GM21619 (cell line): ENCODE data around the gene KIN.
"Not testable (repeated sequence)": the region's sequence is repeated elsewhere in the genome, so short reads cannot be mapped to it uniquely, and the experiment has no call there.

Experiments used
- ATAC-seq: cut with Tn5 transposase; IDR thresholded peaks from one replicate; pipeline ENCODE4 v1.9.1; 2021; ENCODE audit not compliant: unreplicated experiment

The KIN gene, protein sequence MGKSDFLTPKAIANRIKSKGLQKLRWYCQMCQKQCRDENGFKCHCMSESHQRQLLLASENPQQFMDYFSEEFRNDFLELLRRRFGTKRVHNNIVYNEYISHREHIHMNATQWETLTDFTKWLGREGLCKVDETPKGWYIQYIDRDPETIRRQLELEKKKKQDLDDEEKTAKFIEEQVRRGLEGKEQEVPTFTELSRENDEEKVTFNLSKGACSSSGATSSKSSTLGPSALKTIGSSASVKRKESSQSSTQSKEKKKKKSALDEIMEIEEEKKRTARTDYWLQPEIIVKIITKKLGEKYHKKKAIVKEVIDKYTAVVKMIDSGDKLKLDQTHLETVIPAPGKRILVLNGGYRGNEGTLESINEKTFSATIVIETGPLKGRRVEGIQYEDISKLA

DNA sequence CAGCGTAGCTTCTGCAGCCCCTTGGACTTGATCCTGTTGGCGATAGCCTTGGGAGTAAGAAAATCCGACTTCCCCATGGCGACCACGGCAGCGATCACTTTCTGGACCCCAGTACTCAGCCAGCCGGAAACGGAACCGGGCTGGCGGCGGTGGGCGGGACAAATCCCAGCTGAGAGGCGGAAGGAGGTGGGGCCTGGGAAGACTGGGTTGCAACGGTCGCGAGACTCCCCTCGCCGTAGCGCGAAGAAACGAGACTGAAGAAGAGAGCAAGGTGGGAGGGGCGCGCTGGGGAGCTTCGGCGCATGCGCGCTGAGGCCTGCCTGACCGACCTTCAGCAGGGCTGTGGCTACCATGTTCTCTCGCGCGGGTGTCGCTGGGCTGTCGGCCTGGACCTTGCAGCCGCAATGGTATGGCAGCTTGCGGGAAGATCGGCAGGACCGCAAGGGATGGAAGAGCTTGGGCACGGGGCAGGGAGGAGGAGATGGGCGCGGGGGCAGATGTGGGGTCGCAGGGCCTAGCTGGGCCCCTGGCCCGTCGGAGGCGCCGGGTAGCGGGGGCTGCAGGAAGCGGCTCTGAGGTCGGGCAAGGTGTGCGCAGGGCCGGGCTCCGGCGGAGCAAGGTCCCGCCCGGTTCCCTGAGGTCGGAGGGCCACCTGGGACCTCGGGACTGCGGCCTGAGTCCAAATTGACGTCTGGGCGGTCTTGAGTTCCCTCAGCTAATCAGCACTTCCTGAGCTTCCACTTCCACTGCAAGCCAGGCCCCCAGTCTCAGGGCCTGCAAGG lies at the start of gene KIN, which contains the start of gene ATP5F1C:
TSS of gene KIN (minus strand) at position 137 of the 782 bp plus-strand sequence. CDS start at position 77, 60 bp downstream.
TSS of gene ATP5F1C (plus strand) at position 321 of the 782 bp plus-strand sequence. CDS start at position 352, 31 bp downstream.
- peak; percentile 92 for ATAC-seq

DNA sequence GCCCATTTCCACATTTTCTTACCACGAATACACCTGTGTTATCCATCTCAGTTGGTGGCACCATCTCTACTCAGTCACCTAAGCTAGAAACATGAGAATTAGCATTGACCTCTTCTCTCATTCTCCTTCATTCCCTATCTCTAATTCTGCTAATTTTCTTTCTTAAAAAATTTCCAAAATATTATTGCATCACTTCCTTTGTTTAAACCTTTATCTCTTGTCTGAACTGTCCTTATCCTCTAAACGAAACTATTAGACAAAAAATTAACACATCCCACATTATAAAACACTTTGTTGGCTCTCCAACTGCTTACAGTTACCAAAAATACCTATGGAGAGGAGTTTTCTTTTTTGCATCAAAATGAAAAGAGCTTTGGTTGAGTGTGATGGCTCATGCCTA lies 48.8 kb upstream of the KIN start:
- ATAC-seq: no peak

DNA sequence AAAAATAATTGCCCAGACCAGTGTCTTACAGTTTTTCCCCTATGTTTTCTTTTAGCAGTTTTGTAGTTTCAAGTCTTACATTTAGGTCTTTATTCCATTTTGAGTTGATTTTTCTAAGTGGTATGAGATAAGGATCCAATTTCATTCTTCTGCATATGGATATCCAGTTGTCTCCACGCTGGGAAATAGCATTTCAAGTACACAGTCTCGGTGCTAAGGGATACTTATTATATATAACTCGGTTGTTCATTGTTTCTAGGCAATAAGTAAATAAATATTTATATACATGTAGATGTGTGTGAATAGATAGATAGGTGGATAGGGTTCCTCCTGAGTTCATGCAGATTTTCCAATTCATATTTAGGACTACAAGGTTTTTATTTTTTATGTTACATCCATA lies 46.5 kb upstream of the KIN start:
- ATAC-seq: no peak

DNA sequence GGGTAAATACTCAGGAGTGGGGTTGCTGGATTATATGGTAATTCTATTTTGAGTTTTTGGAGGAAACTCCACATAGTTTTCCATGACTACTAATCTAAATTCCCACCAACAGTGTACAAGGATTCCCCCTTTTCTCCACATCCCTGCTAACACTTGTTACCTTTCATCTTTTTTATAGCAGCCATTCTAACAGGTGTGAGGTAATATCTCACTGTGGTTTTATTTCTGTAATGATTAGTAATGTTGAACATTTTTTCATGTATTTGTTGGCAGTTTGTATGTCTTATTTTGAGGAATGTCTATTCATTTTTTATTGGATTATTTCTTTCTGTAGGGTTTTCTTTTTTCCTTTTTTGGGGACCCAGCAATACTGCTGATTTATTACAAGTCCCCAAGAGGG lies 45.4 kb upstream of the KIN start:
- ATAC-seq: no peak

DNA sequence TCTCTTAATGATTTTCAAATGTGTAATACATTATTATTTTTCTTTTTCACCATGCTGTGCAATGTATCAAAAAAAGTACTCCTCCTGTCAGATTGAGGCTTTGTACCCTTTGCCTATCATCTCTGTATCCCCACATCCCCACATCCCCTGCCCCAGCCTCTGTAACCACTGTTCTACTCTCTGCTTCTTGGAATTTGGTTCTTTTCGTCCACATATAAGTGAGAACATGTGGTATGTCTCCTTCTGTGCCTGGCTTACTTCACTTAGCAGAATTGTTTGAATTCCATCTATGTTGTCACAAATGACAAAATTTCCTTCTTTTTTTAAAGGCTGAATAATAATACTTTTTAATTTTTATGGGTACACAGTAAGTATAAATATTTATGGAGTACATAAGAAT lies 44.3 kb upstream of the KIN start:
- no peak for ATAC-seq

DNA sequence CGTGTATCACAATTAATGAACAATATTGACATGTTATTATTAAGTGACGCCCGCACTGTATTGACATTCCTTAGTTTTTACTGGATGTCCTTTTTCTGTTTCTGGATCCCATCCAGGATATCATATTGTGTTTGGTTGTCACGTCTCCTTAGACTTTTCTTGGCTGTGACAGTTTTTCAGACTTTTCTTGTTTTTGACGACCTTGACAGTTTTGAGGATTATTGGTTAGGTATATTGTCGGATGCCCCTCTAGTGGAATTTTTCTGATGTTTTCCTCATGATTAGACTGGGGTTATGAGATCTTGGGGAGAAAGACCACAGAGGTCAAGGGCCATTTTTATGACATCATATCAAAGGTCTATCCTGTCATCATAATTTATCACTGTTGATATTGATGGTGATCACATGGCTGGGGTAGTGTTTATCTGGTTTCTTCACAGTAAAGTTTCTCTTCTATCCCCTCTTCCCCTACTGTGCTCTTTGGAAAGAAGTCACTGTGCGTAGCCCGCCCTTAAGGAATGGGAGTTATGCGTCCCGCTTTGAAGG lies 41.6 kb upstream of the KIN start:
- no peak for ATAC-seq

DNA sequence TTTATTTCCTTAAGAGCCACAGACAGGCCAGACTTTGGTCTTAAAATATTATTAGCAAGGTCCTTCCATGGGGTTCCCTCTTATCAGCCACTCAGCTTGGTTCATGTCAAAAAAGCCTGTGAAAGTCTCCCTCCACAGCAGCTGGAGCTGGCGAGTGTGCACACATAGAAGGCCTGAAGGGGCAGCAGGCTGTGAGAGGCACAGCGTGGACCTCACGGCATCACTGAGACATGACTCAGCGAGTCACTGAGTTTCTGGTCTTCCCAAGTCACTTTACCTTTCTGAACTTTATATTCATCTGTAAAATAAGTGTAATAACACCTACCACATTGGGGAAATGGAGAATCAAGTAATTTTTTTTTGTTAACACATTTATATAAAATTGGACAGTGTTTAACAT lies 39.2 kb upstream of the KIN start:
- ATAC-seq: no peak

DNA sequence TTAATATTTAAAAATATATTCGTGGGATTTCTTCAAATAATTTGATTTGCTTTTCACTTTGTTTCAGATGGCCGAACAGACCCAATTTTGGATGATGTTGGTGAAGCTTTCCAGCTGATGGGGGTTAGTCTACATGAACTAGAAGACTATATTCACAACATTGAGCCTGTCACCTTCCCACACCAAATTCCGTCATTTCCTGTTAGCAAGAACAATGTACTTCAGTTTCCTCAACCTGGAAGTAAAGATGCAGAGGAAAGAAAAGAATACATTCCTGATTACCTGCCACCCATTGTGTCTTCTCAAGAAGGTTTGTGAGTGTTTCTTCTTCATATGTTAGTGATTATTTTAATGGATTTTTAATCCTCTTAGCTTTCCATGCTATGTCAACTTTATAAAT lies 36.5 kb upstream of the KIN start:
- no peak for ATAC-seq

DNA sequence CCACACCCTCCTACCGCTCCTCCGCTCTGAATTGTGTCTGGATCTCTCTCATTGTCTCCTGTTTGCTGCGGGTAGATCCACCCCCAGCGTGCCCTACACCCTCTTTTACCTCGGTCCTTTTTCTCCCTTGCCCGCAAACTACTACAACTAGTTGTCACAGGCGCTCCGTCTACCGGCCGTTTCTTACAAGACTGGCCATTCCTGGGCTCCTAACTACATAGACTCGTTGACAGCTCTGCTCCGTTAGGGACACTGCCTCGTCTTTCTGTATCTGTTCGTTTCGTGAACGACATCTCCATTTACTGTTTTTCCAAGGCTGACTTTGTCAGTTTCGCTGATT lies 31.3 kb upstream of the KIN start:
- peak; percentile 46 for ATAC-seq

DNA sequence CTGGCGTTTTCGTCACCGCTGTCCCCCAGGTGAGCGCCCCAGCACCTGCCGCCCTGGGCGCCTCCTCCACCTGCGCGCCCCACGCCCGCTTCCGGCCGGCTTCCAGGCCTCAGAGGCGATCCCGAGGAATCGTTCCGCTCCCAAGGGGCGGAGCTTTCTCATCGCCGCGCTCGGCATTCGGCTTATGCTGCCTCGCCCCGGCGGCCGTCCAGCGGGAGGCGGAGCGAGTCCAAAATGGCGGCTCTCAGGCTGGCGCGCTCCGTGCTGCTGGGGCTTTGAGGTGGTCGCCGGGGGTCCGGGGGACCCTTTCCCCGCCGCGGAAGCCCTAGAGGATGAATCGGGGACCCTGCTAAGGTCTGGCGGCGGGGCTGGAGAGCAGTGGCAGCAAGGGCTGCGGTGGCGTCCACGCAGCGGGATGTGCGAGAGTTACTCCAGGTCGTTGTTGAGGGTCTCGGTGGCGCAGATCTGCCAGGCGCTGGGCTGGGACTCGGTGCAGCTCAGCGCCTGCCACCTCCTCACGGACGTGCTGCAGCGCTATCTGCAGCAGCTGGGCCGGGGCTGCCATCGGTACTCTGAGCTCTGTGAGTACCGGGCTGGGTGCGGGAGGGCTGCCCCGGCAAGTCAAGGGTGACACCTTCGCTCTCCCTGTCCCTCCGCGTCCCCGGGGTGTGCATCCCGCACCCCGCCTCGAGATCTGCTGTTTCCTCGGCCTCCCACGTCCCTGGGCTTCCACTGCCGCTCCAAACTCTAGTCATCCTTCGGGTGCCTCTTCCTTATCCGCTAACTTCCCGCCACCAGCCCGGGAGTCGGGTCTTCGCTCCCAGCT lies 30.7 kb upstream of the KIN start, which contains the start of gene TAF3:
TSS of gene TAF3 (plus strand) at position 211 of the 826 bp plus-strand sequence. CDS start at position 416, 205 bp downstream.
- ATAC-seq: peak; percentile 83

DNA sequence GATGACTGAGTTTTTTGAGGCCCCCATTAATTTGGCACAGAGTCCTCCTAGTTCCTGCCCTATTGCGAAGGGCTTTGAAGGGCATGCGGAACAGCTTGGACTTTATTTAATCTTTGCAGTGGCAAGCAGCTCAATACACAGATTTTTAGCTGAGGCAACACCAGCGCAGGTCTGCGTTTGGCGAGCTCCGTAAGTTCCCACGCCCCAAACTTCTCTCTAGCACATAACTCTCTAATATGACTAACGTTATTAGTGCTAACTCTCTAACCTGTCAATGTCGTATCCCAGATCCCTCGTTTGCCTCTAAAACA lies 30.1 kb upstream of the KIN start:
- ATAC-seq: no peak

DNA sequence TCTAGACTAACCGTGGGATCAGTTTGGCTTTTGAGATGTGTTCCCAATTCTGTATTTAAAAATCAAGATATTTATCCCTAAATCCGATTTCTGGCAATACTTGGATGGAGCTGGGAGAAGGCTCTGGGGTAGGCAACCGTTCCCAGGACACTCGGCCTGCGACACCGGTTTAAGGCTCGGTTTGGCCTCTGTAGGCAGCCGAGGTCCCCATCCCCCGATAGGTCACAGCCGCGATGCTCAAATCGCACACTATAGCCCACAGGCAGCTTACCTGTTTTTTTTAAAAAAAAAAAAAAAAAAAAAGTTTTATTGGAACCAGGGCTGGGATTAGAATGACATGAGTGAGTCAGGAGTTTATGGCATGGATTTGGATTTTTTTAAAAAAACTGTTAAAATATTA lies 29.8 kb upstream of the KIN start:
- no peak for ATAC-seq

DNA sequence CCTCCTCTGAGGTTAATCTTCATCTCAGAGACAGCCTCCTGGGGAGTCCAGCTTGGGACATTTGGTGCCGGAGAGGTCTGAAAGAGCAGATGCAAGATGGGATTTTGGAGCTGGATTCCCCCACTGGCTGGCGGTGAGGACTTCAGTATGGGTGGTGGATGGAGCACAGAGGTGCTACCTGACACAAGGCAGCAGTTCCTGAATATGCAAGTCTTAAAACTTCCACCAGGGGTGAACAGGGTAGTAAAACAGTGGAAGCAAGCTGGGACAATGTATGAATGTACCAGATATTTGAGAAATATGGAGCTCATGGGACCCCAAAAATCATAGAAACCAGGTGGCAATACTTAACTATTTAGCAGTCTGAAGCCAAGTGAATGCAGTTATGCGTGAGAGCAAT lies 25.7 kb upstream of the KIN start:
- no peak for ATAC-seq

DNA sequence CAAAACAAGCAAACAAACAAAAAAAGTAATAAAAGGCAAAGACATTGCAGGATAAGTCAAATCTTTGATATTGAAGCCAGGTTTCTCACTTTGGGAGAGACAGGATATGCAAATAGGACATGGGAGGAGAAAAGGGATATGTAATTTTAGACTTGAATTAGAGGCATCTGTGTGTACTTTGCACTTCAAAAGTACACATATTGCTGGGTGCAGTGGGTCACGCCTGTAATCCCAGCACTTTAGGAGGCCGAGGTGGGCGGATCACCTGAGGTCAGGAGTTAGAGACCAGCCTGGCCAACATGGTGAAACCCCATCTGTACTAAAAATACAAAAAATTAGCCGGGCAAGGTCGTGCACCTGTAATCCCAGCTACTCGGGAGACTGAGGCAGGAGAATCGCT lies 23.9 kb upstream of the KIN start:
- not testable (repeated sequence) for ATAC-seq

DNA sequence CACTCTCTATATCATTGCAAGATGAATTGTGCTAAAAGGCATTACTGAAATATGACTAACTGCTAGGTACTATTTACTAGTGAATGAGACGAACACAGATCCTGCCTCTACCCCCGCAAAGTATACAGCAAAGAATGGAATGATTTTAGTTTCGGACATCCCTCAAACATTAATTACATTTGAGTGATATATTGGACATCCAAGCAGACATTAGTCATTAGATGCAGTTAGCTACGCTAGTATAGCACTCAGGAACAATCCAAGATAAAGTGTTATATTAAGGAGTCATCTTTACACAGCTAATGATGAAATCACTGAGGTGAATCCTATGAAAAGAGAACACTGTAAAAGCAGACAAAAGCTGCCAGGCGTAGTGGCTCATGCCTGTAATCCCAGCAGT lies 23.2 kb upstream of the KIN start:
- ATAC-seq: no peak

DNA sequence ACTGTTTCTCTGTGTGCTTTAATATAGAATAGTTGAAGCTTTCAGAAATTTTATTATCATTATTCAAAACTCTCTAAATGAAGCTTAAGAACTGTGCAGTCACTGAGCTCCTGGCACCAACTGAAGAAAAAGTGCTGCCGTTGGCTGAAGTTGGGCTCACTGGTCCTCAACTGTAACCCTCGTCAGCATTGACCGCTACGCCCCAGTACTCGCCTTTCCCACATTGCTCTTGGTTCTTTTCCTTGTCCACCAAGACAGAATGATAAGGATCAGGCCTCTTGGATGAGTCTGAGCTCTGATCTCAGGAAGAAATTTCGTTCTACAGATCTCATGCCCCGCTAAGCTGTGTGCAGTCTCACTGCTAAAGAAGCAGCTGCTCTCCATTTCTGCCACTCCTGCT lies 22.6 kb upstream of the KIN start:
- ATAC-seq: no peak

DNA sequence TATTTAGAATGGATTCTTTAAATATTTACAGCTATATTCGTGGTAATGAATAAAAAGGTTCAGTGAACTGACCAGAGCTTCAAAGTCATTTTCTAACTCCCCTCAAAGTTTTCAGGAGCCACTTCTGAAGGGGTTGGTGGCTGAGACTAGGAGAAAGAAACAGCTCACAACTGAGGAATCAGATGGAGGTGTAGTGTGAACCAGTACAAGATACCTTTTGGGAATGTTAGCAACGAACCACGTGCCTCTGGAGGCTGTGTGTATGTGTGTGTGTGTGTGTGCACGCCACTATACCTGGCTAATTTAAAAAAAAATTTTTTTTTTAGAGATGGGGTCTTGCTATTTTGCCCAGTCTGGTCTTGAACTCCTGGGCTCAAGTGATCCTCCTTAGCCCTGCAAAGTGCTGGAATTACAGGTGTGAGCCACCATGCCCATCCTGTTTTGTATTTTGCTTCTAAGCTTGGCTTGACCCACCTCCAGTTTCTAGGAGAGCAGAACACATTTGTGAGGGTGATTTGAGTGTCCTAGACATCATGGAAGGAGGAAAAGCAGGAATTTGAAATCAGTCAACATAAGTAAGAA lies 21.0 kb upstream of the KIN start:
- no peak for ATAC-seq

DNA sequence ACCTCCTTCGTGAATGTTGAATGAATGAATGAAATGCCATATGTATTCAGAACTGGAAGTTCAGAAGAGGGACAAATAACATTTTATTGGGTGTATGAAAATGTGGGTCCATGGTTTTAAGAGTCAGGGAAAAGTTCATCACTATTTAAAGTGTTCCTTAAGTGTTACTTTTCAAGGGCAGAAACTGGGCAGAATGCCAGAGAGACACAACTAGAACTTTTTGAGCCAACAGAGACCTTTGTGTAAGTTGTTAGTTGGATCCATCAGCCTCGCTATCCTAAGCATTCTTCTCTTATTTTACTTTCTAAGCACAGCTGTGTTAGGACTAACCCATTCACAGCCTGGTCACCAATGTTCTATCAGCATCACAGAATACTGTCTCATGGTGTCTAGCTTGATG lies 16.9 kb upstream of the KIN start:
- ATAC-seq: no peak

DNA sequence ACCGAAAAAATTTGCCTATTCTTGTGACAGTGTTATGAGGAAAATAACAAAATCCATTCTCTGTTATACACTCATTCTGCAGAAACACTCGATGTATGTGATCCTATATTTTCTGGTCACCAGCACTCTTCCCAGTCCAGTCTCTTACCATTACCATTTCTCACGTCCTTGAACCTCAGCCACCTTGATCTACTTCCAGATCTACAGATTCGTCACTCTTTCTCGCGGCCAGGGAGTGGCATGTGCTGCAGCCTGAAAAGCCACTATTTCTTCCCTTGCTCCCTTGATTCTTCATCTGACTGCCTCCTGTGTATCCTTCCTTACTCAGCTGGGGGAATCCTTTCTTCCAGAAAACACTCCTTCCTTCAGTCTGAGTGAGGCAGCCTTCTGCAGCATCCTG lies 16.4 kb upstream of the KIN start:
- ATAC-seq: no peak

DNA sequence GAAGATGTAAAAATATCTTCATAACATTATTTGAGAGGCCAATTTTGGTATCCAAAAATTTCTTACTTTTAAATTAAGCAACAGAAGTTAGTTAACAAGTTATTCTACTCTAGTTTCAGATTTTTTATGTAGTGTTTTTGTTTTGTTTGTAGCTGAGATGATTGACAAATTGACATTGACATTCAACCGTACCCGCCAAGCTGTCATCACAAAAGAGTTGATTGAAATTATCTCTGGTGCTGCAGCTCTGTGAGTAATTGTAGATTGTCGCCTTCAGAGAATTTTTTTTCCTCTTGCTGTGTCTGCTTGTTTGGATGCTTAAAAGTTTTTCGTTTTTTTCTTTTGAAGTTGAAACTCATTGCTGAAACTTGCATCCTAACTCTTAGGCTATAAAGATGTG lies 14.8 kb upstream of the KIN start:
- no peak for ATAC-seq

DNA sequence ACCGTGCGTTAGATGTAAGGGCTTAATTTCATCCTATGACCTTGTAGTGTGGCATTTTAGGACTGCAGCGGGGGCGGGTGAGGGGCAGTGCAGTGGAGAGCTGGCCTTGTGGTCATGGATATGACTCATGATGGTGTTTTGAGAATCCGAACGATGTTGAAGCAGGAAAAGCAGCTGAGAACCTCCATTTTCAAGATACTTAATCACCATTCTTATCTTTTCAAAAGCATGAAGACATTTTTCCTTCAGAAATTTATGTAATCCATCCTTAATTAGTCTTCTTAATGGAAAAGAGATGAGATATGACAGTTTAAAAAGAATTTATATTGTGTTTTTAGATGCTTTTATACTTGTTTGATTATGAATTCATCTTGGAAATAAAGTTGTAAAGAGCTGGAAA lies 9.8 kb upstream of the KIN start:
- no peak for ATAC-seq
